Renal cortex interstitium (tissue), 11 donors: ENCODE data around the gene STXBP5. TPM values are rescaled to one million over a fixed set of nuclear protein-coding genes. Genes with fewer than 3 reads are reported as not detected.
"Not testable (repeated sequence)": the region's sequence is repeated elsewhere in the genome, so short reads cannot be mapped to it uniquely, and the experiment has no call there.

Experiments used
- DNase-seq, 11 donors: peaks; one replicate each; pipeline ENCODE4 v3.0.0-alpha.2; 2013; ENCODE audit warnings: low read depth in 9 of 11, low spot score in 4 of 11; ENCODE audit errors: extremely low read depth in 1 of 11
- polyA plus RNA-seq, 3 donors: library from polyadenylated mRNA; unstranded; fragments of 120-200 nt; gene quantifications; one replicate each; pipeline ENCODE4 v1.2.1, GENCODE V29; 2013; ENCODE audit not compliant: insufficient read length in 3 of 3

The STXBP5 gene
- polyA plus RNA-seq, 3 donors = 12.3 to 15.4 (median 12.3) TPM

DNA sequence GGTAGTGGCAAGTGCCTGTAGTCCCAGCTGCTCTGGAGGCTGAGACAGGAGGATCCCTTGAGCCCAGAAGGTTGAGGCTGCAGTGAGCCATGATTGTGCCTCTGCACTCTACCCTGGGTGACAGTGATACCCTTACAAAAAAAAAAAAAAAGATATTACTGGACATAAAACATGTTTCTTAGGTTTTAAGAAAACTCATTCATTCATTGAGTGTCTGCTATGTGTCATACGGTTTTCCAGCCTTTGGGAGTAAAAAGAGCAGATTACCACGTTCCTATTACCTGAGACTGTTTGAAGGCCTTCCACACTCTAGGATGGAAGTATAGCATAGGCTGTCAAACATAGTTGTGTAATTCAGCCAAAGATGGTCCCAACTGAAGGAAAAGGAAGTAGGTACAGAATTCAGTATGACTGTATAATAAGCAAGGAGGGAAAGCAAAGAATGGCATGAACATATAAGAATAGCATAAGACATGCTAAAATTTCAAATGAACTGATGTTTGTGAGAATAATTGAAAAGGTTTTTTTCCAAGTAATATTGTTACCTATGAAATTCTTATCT is 22.0 kb downstream of the STXBP5 start:
- DNase-seq = no peak

GRCh38 chr6:147226877-147227276 is 22.7 kb downstream of the STXBP5 start:
- DNase-seq = no peak

- DNase-seq = no peak
Measured at GRCh38 chr6:147227770-147228320, 23.6 kb downstream of the STXBP5 start.

- no peak for DNase-seq
Measured at GRCh38 chr6:147231589-147231988, 27.4 kb downstream of the STXBP5 start.

GRCh38 chr6:147234685-147235084 is 30.5 kb downstream of the STXBP5 start:
- DNase-seq = no peak

DNA sequence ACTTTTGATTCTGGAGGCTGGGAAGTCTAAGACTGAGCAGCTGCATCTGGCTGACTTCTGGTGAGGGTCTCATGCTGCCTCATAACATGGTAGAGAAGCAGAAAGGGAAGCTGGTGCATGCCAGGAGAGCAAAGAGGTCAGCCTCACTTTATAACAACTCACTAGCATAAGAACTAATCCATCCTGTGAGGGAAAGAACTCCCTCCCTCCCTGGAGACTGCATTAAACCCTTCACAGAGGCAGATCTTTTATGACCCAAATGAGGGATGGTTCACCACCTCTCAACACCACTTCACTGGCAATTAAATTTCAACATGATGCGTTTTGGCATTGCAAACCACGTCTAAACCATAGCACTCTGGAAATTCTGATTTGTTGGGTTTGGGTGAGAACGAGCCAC is 33.9 kb downstream of the STXBP5 start:
- no peak for DNase-seq

GRCh38 chr6:147238906-147239305 is 34.7 kb downstream of the STXBP5 start:
- DNase-seq = no peak

GRCh38 chr6:147244832-147245231 is 40.6 kb downstream of the STXBP5 start:
- DNase-seq = no peak

GRCh38 chr6:147245693-147246092 is 41.5 kb downstream of the STXBP5 start:
- no peak for DNase-seq

GRCh38 chr6:147246853-147247635 is 42.8 kb downstream of the STXBP5 start:
- no peak for DNase-seq

- no peak for DNase-seq
Measured at GRCh38 chr6:147248859-147249258, 44.6 kb downstream of the STXBP5 start.

DNA sequence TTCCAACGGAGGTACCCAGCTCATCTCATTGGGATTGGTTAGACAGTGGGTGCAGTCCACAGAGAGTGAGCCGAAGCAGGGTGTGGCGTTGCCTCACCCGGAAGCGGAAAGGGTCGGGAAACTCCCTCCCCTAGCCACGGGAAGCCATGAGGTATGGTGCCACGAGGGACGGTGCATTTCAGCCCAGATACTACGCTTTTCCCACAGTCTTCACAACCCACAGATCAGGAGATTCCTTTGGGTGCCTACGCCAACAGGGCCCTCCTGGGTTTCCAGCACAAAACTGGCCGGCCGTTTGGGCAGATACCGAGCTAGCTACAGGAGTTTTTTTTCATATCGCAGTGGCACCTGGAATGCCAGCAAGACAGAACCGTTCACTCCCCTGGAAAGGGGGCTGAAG is 46.9 kb downstream of the STXBP5 start:
- DNase-seq = no peak

- DNase-seq = not testable (repeated sequence)
Measured at GRCh38 chr6:147254929-147255473, 50.8 kb downstream of the STXBP5 start.

DNA sequence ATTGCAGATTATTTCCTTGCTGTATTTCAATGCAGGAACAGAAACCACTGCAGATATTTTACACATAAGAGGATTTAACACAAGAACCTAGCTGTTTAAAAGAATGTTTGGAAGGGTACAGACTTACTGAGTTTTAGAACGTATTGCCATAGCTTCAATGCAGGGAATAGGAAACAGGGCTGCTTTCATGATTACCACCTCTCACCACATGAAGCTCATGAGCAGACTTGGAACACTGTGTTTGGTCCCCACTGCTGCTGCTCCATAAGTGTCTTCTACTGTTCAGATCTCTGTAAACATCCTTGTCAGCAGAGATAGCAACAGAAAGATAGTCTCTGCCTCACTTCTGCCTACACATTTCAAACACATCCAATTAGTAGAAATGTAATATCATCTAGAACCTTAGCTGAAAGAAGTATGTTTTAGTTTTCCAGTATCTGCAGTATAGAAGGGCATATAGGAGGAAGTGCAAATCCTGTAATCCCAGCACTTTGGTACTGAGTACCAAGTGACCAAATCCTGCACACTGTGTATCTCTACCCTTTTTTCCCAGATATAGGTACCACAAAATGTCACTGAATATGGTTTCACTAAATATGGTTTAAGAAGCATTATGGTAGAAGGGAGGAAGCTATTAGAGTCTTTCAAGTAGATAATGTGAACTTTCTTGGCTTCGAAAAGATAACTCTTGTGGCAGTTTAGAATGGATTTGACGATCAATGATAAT is 51.9 kb downstream of the STXBP5 start:
- DNase-seq = no peak

GRCh38 chr6:147257760-147258159 is 53.5 kb downstream of the STXBP5 start:
- DNase-seq = no peak

DNA sequence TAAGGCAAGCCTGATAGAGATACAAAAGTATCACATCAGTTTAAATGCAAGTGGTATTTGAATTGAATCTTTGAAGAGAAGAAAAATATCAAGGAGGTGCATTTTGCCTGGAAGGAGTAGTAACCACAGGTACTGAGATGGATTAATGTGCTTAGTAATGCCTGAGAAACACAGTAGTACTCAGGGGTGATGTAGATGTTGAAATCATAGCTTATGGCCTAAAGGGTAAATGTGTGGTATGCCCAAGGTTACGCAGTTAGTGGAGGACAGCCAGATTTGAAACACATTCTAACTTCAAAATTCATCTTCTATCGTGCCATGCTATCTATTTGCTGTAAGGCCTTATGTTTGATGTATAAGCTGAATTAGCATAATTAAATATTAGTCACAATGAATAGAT is 55.9 kb downstream of the STXBP5 start:
- no peak for DNase-seq

- no peak for DNase-seq
Measured at GRCh38 chr6:147262946-147263345, 58.7 kb downstream of the STXBP5 start.

DNA sequence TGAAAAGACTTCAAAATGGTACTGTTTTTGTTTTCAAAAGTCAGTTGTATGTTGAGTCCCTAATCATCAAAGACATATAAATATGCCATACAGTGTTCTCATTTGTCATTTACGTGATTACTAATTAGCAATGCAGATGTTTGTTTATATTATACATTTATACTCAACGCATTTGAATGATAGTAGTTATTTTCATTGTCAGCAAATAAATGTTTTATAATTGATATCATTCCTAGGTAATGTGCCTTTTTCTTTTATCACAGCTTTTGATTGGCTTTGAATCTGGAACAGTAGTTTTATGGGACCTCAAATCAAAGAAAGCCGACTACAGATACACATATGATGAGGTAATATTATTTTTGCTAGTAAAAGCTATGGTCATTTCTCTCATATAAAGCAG is 62.6 kb downstream of the STXBP5 start:
- no peak for DNase-seq

DNA sequence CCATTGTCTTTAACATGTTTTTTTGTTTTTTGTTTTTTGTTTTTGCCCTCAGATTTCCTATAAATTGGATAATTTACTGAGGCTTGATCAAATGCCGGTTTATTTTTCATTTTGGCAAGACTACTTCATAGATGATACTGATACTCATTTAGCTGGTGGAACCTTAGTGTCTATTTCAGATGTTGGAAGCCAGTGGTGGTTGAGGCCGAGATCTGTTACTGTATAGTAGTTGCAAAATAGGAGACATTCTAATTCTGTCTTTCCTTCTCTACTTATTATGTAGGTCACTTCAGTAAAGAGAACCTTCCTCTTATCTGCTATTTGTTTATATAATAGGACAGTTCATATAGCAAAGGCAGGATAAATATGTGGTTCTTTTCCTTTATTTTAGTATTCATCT is 63.4 kb downstream of the STXBP5 start:
- DNase-seq = no peak

DNA sequence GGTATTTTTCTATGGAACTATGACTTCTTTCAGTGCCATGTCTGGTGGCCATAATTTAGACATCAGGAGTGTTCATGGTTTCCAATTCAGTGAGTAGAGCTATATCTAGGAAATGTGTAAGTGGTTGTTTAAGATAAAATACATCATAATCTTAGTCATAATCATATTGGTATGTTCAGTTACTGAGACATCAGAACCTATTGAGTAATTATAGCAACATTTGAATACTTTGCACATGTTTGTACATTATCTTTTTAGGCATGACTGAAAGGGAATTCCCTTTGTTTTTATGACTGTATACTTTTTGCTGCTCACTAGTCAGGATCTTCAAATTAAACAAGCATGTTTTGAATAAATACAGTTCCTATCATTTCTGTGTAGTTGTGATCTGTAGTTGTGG is 64.0 kb downstream of the STXBP5 start:
- DNase-seq = no peak
